Neural progenitor cell (in vitro differentiated cells): Measurements from ENCODE around the gene VRTN. TPM values are rescaled to one million over a fixed set of nuclear protein-coding genes. Genes with fewer than 3 reads are reported as not detected.
"Not testable (repeated sequence)": the region's sequence is repeated elsewhere in the genome, so short reads cannot be mapped to it uniquely, and the experiment has no call there.

ENCODE experiments used
- DNase-seq: peaks from one replicate; pipeline ENCODE4 v3.0.0-alpha.2; 2016; ENCODE audit warnings: low spot score
- H2AFZ ChIP-seq: fragments of 200-600 bp; sonication (generic); replicated peaks from 2 replicates; pipeline ENCODE4 v1.6.1; 2016; ENCODE audit warnings: antibody characterized with exemption
- H3F3A ChIP-seq: fragments of 200-600 bp; sonication (generic); 2 replicates; pipeline ENCODE4 v1.6.1; 2016; ENCODE audit warnings: antibody characterized with exemption, low read depth
- H3K27ac ChIP-seq: fragments of 200-600 bp; sonication (generic); 2 replicates; pipeline ENCODE4 v1.5.1; 2016; ENCODE audit warnings: mild to moderate bottlenecking
- H3K27me3 ChIP-seq: fragments of 200-600 bp; sonication (generic); 2 replicates; pipeline ENCODE4 v1.6.1; 2016; ENCODE audit warnings: mild to moderate bottlenecking, moderate library complexity
- H3K36me3 ChIP-seq: fragments of 200-600 bp; sonication (generic); 2 replicates; pipeline ENCODE4 v1.5.1; 2016
- H3K4me1 ChIP-seq: fragments of 200-600 bp; sonication (generic); 2 replicates; pipeline ENCODE4 v1.6.1; 2016; ENCODE audit warnings: mixed run types
- H3K4me2 ChIP-seq: fragments of 200-600 bp; sonication (generic); 2 replicates; pipeline ENCODE4 v1.6.1; 2016
- H3K4me3 ChIP-seq: fragments of 200-600 bp; sonication (generic); 2 replicates; pipeline ENCODE4 v1.5.1; 2016
- H3K79me2 ChIP-seq: fragments of 200-600 bp; sonication (generic); 2 replicates; pipeline ENCODE4 v1.6.1; 2016; ENCODE audit warnings: low read depth
- H3K9ac ChIP-seq: fragments of 200-600 bp; sonication (generic); 2 replicates; pipeline ENCODE4 v1.6.1; 2016
- H3K9me3 ChIP-seq: fragments of 200-600 bp; sonication (generic); 2 replicates; pipeline ENCODE4 v1.5.1; 2016; ENCODE audit warnings: low read depth
- H4K20me1 ChIP-seq: fragments of 200-600 bp; sonication (generic); 2 replicates; pipeline ENCODE4 v1.6.1; 2016; ENCODE audit warnings: low read depth
- H3K27ac Mint-ChIP-seq: 3 replicates; pipeline ENCODE4 v1.8.0; 2021; ENCODE audit warnings: mixed read lengths
- H3K27me3 Mint-ChIP-seq: 2 replicates; pipeline ENCODE4 v1.8.0; 2022; ENCODE audit warnings: low read depth, mild to moderate bottlenecking, inconsistent platforms, moderate library complexity, mixed read lengths; ENCODE audit not compliant: insufficient read depth
- H3K36me3 Mint-ChIP-seq: 3 replicates; pipeline ENCODE4 v1.8.0; 2021; ENCODE audit warnings: mixed read lengths
- H3K4me1 Mint-ChIP-seq: 3 replicates; pipeline ENCODE4 v1.8.0; 2021; ENCODE audit warnings: mixed read lengths
- H3K4me3 Mint-ChIP-seq: 3 replicates; pipeline ENCODE4 v1.8.0; 2021; ENCODE audit warnings: mild to moderate bottlenecking, moderate library complexity, mixed read lengths
- H3K9me3 Mint-ChIP-seq: 3 replicates; pipeline ENCODE4 v1.8.0; 2020; ENCODE audit warnings: mixed read lengths
- CTCF ChIP-seq: fragments of 200-600 bp; sonication (generic); IDR thresholded peaks from 2 replicates; pipeline ENCODE4 v1.5.1; 2017; ENCODE audit warnings: antibody characterized with exemption, mild to moderate bottlenecking
- EZH2 ChIP-seq: fragments of 200-600 bp; sonication (generic); IDR thresholded peaks from 2 replicates; pipeline ENCODE4 v1.6.1; 2017; ENCODE audit warnings: antibody characterized with exemption, mild to moderate bottlenecking, moderate library complexity
- EZH2phosphoT487 ChIP-seq: fragments of 200-600 bp; sonication (generic); IDR thresholded peaks from 2 replicates; pipeline ENCODE4 v1.6.1; 2017; ENCODE audit warnings: antibody characterized with exemption
- total RNA-seq: library from RNA; depleted of rRNA; stranded (reverse); fragments of >200 nt; gene quantifications from 2 replicates; pipeline ENCODE4 v1.2.3, GENCODE V29; 2015; ENCODE audit warnings: low replicate concordance

VRTN gene
- total RNA-seq, 1 donor from 2014 or later = 7.9 TPM

- no peaks in the 10 kb centered on the region for H3K27me3 ChIP-seq
- Mint-ChIP-seq H3K9me3 (peaks cover 2% of the 10 kb centered on the region), H3K4me3 (no peak overlapping the region), H3K36me3 (no peaks in the 10 kb centered on the region), H3K27me3 (peaks cover 3% of the 10 kb centered on the region), H3K27ac (no peak overlapping the region), H3K4me1 (no peaks in the 10 kb centered on the region)
- no peaks in the 10 kb centered on the region for H4K20me1 ChIP-seq
- H3K4me1 ChIP-seq = no peaks in the 10 kb centered on the region
- no peaks in the 10 kb centered on the region for H3K79me2 ChIP-seq
- no peak overlapping the region for H2AFZ ChIP-seq
- DNase-seq = no peak
- no peaks in the 10 kb centered on the region for H3K36me3 ChIP-seq
- H3K9me3 ChIP-seq = no peaks in the 10 kb centered on the region
- H3K4me3 ChIP-seq = no peak overlapping the region
- no peak overlapping the region for H3K9ac ChIP-seq
- TF ChIP-seq EZH2 (no peak), CTCF (no peak)
- H3K4me2 ChIP-seq = no peak overlapping the region
- H3K27ac ChIP-seq = no peak overlapping the region
- no peaks in the 10 kb centered on the region for H3F3A ChIP-seq
Observed at GRCh38 chr14:74380845-74381244, 32.6 kb downstream of the VRTN start.

GRCh38 chr14:74381571-74381970 lies 33.3 kb downstream of the VRTN start:
- H3K9me3 ChIP-seq, H4K20me1 ChIP-seq, H3K4me3 Mint-ChIP-seq, H3K27me3 ChIP-seq, H3F3A ChIP-seq, H3K36me3 Mint-ChIP-seq, DNase-seq, H3K4me3 ChIP-seq, H3K9me3 Mint-ChIP-seq, H3K79me2 ChIP-seq, H2AFZ ChIP-seq, H3K4me1 Mint-ChIP-seq, H3K36me3 ChIP-seq, H3K27ac Mint-ChIP-seq, H3K27ac ChIP-seq, H3K27me3 Mint-ChIP-seq, H3K4me2 ChIP-seq, H3K4me1 ChIP-seq, H3K9ac ChIP-seq: not testable (repeated sequence)

DNA sequence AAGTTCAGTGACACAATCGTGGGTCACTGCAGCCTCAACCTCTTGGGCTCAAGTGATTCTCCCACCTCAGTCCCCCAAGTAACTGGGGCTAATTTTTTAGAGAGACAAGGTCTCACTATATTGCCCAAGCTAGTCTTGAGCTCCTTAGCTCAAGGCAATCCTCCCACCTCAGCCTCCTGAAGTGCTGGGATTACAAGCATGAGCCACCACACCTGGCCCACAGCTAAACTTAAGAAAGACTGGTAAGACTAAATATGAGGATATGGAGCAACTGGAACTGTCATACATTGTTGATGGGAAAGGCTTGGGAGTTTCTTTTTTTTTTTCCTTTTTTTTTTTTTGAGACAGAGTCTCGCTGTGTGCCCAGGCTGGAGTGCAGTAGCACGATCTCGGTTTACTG lies 34.0 kb downstream of the VRTN start:
- no peaks in the 10 kb centered on the region for H3K4me1 Mint-ChIP-seq
- no peaks in the 10 kb centered on the region for H3K9me3 Mint-ChIP-seq
- Histone ChIP-seq H2AFZ (no peak overlapping the region), H4K20me1 (no peaks in the 10 kb centered on the region), H3K27ac (no peak overlapping the region), H3K4me3 (no peak overlapping the region), H3K4me1 (no peaks in the 10 kb centered on the region), H3K79me2 (no peaks in the 10 kb centered on the region), H3F3A (no peaks in the 10 kb centered on the region), H3K9me3 (no peaks in the 10 kb centered on the region), H3K9ac (no peak overlapping the region), H3K36me3 (no peaks in the 10 kb centered on the region), H3K27me3 (no peaks in the 10 kb centered on the region), H3K4me2 (no peak overlapping the region)
- TF ChIP-seq EZH2 = no peak
- TF ChIP-seq CTCF = no peak
- TF ChIP-seq EZH2phosphoT487 = no peak
- H3K27me3 Mint-ChIP-seq = no peaks in the 10 kb centered on the region
- no peaks in the 10 kb centered on the region for H3K36me3 Mint-ChIP-seq
- no peak for DNase-seq
- H3K27ac Mint-ChIP-seq = no peak overlapping the region
- H3K4me3 Mint-ChIP-seq = no peak overlapping the region

DNA sequence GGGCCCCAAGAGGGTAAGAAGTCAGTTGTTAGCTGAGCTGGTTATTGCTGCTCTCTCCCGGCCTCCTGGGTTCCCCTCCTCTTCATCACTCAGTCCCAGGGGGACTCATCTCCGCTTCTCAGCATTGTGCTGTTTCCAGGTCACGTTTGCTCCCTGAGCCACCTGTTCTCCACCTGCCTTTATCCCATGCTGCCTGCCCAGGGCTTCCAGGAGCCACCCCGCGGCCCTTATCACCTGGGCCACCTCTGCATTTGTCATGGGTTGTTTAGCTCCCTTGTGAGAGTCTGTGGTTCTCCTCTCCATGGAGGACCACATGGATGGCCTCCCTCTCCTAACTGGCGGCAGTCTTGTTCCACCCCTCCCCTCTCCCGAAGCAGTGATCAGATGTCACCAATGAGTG lies 41.7 kb downstream of the VRTN start:
- TF ChIP-seq EZH2phosphoT487 = no peak
- no peak for TF ChIP-seq CTCF
- TF ChIP-seq EZH2 = no peak
- Mint-ChIP-seq H3K36me3 (no peaks in the 10 kb centered on the region), H3K9me3 (no peaks in the 10 kb centered on the region), H3K4me3 (peak overlapping the region; percentile 34), H3K4me1 (peaks cover 10% of the 10 kb centered on the region), H3K27me3 (peaks cover 8% of the 10 kb centered on the region), H3K27ac (no peak overlapping the region)
- H3K27me3 ChIP-seq = no peaks in the 10 kb centered on the region
- H3K9ac ChIP-seq = no peak overlapping the region
- no peaks in the 10 kb centered on the region for H3K36me3 ChIP-seq
- peaks cover 20% of the 10 kb centered on the region for H3K4me1 ChIP-seq
- no peaks in the 10 kb centered on the region for H4K20me1 ChIP-seq
- no peak overlapping the region for H3K4me3 ChIP-seq
- H3K9me3 ChIP-seq = no peaks in the 10 kb centered on the region
- H3K4me2 ChIP-seq = peak overlapping the region; percentile 57
- no peak for DNase-seq
- no peaks in the 10 kb centered on the region for H3K79me2 ChIP-seq
- H2AFZ ChIP-seq = peak overlapping the region; percentile 9
- H3F3A ChIP-seq = peaks cover 8% of the 10 kb centered on the region
- H3K27ac ChIP-seq = no peak overlapping the region

GRCh38 chr14:74390505-74390904 lies 42.2 kb downstream of the VRTN start:
- not testable (repeated sequence) for H3K36me3 Mint-ChIP-seq, H3K4me2 ChIP-seq, H3K9me3 Mint-ChIP-seq, H4K20me1 ChIP-seq, DNase-seq, H3K9ac ChIP-seq, H3K9me3 ChIP-seq, H3K27me3 ChIP-seq, H3K27ac ChIP-seq, H3F3A ChIP-seq, H3K27ac Mint-ChIP-seq, H3K79me2 ChIP-seq, H3K36me3 ChIP-seq, H3K4me3 ChIP-seq, H3K27me3 Mint-ChIP-seq, H3K4me3 Mint-ChIP-seq
- H2AFZ ChIP-seq = peak overlapping the region; percentile 9
- peaks cover 10% of the 10 kb centered on the region for H3K4me1 Mint-ChIP-seq
- peaks cover 25% of the 10 kb centered on the region for H3K4me1 ChIP-seq
